Measurements from ENCODE around the gene PARVA. TPM values are rescaled to one million over a fixed set of nuclear protein-coding genes. Genes with fewer than 3 reads are reported as not detected.

The PARVA gene
- total and polyA plus RNA-seq, 2 of the 8 experiments (the other 6 are each of a cell fraction or from before 2014, with no cell fraction given) = 3.1 to 13.5 TPM

- TF ChIP-seq ATF2 (IDR thresholded peaks at IDR 0.05; ENCODE audit: low read length) (no peak), HDAC6 (IDR thresholded peaks at IDR 0.05; ENCODE audit: low read depth, low read length) (no peak)
Measured at GRCh38 chr11:12441231-12441861, 64.0 kb downstream of the PARVA start (continued).

Measured in H1 (cell line).